ENCODE measurements around the gene ATF2.

The ATF2 gene

GRCh38 chr2:175180701-175181103 lies 12.7 kb upstream of the ATF2 start:
- peaks cover 32% of the 10 kb centered on the region for H3K36me3 ChIP-seq (replicated peaks; ENCODE audit: low read depth, low read length)
- H3K4me3 ChIP-seq (ENCODE audit: low read length) = peak overlapping the region; percentile 91
- peak overlapping the region; percentile 81 for H3K4me2 ChIP-seq (ENCODE audit: low read length)
- H3K9me3 ChIP-seq (ENCODE audit: insufficient read depth, low read length) = no peaks in the 10 kb centered on the region
- H3K27me3 ChIP-seq (ENCODE audit: low read depth, low read length) = no peaks in the 10 kb centered on the region
- H3K79me2 ChIP-seq (ENCODE audit: low read length) = peaks cover 42% of the 10 kb centered on the region
- H3K9ac ChIP-seq (ENCODE audit: low read length) = peak overlapping the region; percentile 94
- peaks cover 10% of the 10 kb centered on the region for H3K4me1 ChIP-seq (ENCODE audit: low read length)
- peaks cover 12% of the 10 kb centered on the region for H4K20me1 ChIP-seq (ENCODE audit: insufficient read depth, low read length)
- H3K27ac ChIP-seq (ENCODE audit: low read length) = peak overlapping the region; percentile 64
- H2AFZ ChIP-seq (ENCODE audit: low read depth, low read length) = no peak overlapping the region
- TF ChIP-seq EZH2phosphoT487 (IDR thresholded peaks at IDR 0.05; ENCODE audit: low read depth) = no peak
- TF ChIP-seq CTCF (IDR thresholded peaks at IDR 0.05; ENCODE audit: low read depth, low read length) = no peak

- Histone ChIP-seq H3K79me2 (ENCODE audit: low read length) (peaks cover 38% of the 10 kb centered on the region), H3K36me3 (replicated peaks; ENCODE audit: low read depth, low read length) (peaks cover 46% of the 10 kb centered on the region)
These were observed 8.6 kb upstream of the ATF2 start for GRCh38 chr2:175176624-175177023.

DNA sequence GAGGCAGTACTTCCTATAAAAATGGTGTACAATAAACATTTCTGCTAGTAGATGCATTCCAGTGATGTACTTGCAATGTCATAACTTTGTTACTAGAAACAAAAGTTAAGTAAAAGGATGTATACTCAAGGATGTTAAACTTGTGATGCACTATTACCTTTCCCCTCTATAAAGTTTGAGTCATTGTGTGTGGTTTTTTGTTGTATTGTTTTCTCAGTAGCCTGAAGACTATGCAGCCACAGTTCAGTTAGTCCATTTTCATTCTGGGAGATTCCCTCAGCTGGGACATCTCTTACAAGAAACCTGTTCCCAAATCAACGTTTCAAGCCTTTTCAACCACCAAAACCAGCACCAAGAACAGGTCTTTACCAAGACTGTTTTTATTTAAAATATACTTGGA lies 7.9 kb upstream of the ATF2 start:
- TF ChIP-seq EZH2phosphoT487 (IDR thresholded peaks at IDR 0.05; ENCODE audit: low read depth) = no peak
- Histone ChIP-seq H2AFZ (ENCODE audit: low read depth, low read length) (no peak overlapping the region), H3K79me2 (ENCODE audit: low read length) (peaks cover 31% of the 10 kb centered on the region), H3K27me3 (ENCODE audit: low read depth, low read length) (no peaks in the 10 kb centered on the region), H3K4me2 (ENCODE audit: low read length) (no peak overlapping the region), H3K9ac (ENCODE audit: low read length) (no peak overlapping the region), H3K36me3 (replicated peaks; ENCODE audit: low read depth, low read length) (peaks cover 46% of the 10 kb centered on the region), H3K9me3 (ENCODE audit: insufficient read depth, low read length) (no peaks in the 10 kb centered on the region), H4K20me1 (ENCODE audit: insufficient read depth, low read length) (peaks cover 15% of the 10 kb centered on the region), H3K4me3 (ENCODE audit: low read length) (no peak overlapping the region), H3K4me1 (ENCODE audit: low read length) (peaks cover 6% of the 10 kb centered on the region), H3K27ac (ENCODE audit: low read length) (no peak overlapping the region)

More at GRCh38 chr2:175176624-175177023, 8.6 kb upstream of the ATF2 start:
- no peak overlapping the region for H2AFZ ChIP-seq (ENCODE audit: low read depth, low read length)
- H3K4me2 ChIP-seq (ENCODE audit: low read length) = no peak overlapping the region
- H3K9me3 ChIP-seq (ENCODE audit: insufficient read depth, low read length) = no peaks in the 10 kb centered on the region
- H3K27me3 ChIP-seq (ENCODE audit: low read depth, low read length) = no peaks in the 10 kb centered on the region
- no peak for TF ChIP-seq CTCF (IDR thresholded peaks at IDR 0.05; ENCODE audit: low read depth, low read length)
- no peak for TF ChIP-seq EZH2phosphoT487 (IDR thresholded peaks at IDR 0.05; ENCODE audit: low read depth)
- H3K9ac ChIP-seq (ENCODE audit: low read length) = no peak overlapping the region
- peaks cover 6% of the 10 kb centered on the region for H3K4me1 ChIP-seq (ENCODE audit: low read length)
- H4K20me1 ChIP-seq (ENCODE audit: insufficient read depth, low read length) = peaks cover 15% of the 10 kb centered on the region
- H3K4me3 ChIP-seq (ENCODE audit: low read length) = no peak overlapping the region
- H3K27ac ChIP-seq (ENCODE audit: low read length) = no peak overlapping the region

- no peak overlapping the region for H2AFZ ChIP-seq (ENCODE audit: low read depth, low read length)
- peaks cover 12% of the 10 kb centered on the region for H4K20me1 ChIP-seq (ENCODE audit: insufficient read depth, low read length)
- no peak overlapping the region for H3K27ac ChIP-seq (ENCODE audit: low read length)
- H3K4me1 ChIP-seq (ENCODE audit: low read length) = peaks cover 8% of the 10 kb centered on the region
- no peak overlapping the region for H3K4me2 ChIP-seq (ENCODE audit: low read length)
- no peak overlapping the region for H3K9ac ChIP-seq (ENCODE audit: low read length)
- H3K27me3 ChIP-seq (ENCODE audit: low read depth, low read length) = no peaks in the 10 kb centered on the region
- peaks cover 25% of the 10 kb centered on the region for H3K79me2 ChIP-seq (ENCODE audit: low read length)
- TF ChIP-seq CTCF (IDR thresholded peaks at IDR 0.05; ENCODE audit: low read depth, low read length) = no peak
- TF ChIP-seq EZH2phosphoT487 (IDR thresholded peaks at IDR 0.05; ENCODE audit: low read depth) = no peak
- no peaks in the 10 kb centered on the region for H3K9me3 ChIP-seq (ENCODE audit: insufficient read depth, low read length)
- H3K36me3 ChIP-seq (replicated peaks; ENCODE audit: low read depth, low read length) = peaks cover 46% of the 10 kb centered on the region
- H3K4me3 ChIP-seq (ENCODE audit: low read length) = no peak overlapping the region
These were observed 7.3 kb upstream of the ATF2 start for GRCh38 chr2:175175320-175175719.

Measured in OCI-LY3 (cell line).